Calu3 (cell line): ENCODE data around the gene RBPJ. TPM values are rescaled to one million over a fixed set of nuclear protein-coding genes. Genes with fewer than 3 reads are reported as not detected.

Source experiments
- BruUV-seq: library from RNA; stranded (reverse); fragments of 400-500 nt; replicated peaks from 2 replicates; lab custom pipeline; 2021; lab: Mats Ljungman, UMichigan
- CTCF ChIA-PET: fragments of 300-600 bp; sonication (Branson Sonifier 250); formaldehyde crosslinking; loops from one replicate; lab custom pipeline; 2022; ENCODE audit warnings: antibody characterized with exemption; lab: Charles Lee
- DNase-seq: peaks from one replicate; pipeline ENCODE4 v3.0.0; 2022
- H3K27ac Mint-ChIP-seq: one replicate; pipeline ENCODE4 v1.8.0; 2022; ENCODE audit warnings: mixed read lengths; ENCODE audit not compliant: unreplicated experiment
- H3K27me3 Mint-ChIP-seq: one replicate; pipeline ENCODE4 v1.8.0; 2022; ENCODE audit warnings: mixed read lengths; ENCODE audit not compliant: unreplicated experiment
- H3K36me3 Mint-ChIP-seq: one replicate; pipeline ENCODE4 v1.8.0; 2022; ENCODE audit warnings: mild to moderate bottlenecking, moderate library complexity, mixed read lengths; ENCODE audit not compliant: insufficient read depth, unreplicated experiment
- H3K4me1 Mint-ChIP-seq: one replicate; pipeline ENCODE4 v1.8.0; 2022; ENCODE audit warnings: mild to moderate bottlenecking, low read depth, mixed read lengths; ENCODE audit not compliant: unreplicated experiment
- H3K4me3 Mint-ChIP-seq: one replicate; pipeline ENCODE4 v1.8.0; 2022; ENCODE audit warnings: mild to moderate bottlenecking, low read depth, moderate library complexity, mixed read lengths; ENCODE audit not compliant: unreplicated experiment
- H3K9me3 Mint-ChIP-seq: one replicate; pipeline ENCODE4 v1.8.0; 2022; ENCODE audit warnings: low read depth, mixed read lengths; ENCODE audit not compliant: unreplicated experiment
- CTCF ChIP-seq: fragments of 200-600 bp; IDR thresholded peaks from one replicate; pipeline ENCODE4 v1.8.0; 2022; ENCODE audit warnings: antibody characterized with exemption; ENCODE audit not compliant: unreplicated experiment
- intact Hi-C: fragments of 100-400 bp; cut with micrococcal nuclease; formaldehyde crosslinking; loops from one replicate; pipeline ENCODE4 v1.10.0; 2022; ENCODE audit not compliant: unreplicated experiment
- total RNA-seq: library from RNA; stranded (reverse); gene quantifications from 2 replicates; pipeline ENCODE4 v1.2.3, GENCODE V29; 2022

Gene RBPJ
- total RNA-seq, 1 experiment from 2014 or later, result 56.3 TPM

- Mint-ChIP-seq H3K27ac (no peak overlapping the region), H3K4me1 (peaks cover 32% of the 10 kb centered on the region), H3K27me3 (no peaks in the 10 kb centered on the region), H3K9me3 (no peaks in the 10 kb centered on the region), H3K4me3 (no peak overlapping the region), H3K36me3 (no peaks in the 10 kb centered on the region)
- intact Hi-C loops, result loop anchor here (5.0 kb wide), 1 partner anchor 64 kb away; no protein-coding TSS in a partner anchor
- DNase-seq, result no peak
- CTCF ChIA-PET, result no interaction called here
- BruUV-seq, result no TSS peak
- TF ChIP-seq CTCF, result no peak
These were observed 22.2 kb downstream of the RBPJ start for GRCh38 chr4:26343038-26343398.

GRCh38 chr4:26344901-26345564, 24.2 kb downstream of the RBPJ start:
- BruUV-seq, result no TSS peak
- CTCF ChIA-PET, result no interaction called here
- DNase-seq, result no peak
- no peaks in the 10 kb centered on the region for H3K9me3 Mint-ChIP-seq
- TF ChIP-seq CTCF, result no peak
- no peaks in the 10 kb centered on the region for H3K27me3 Mint-ChIP-seq
- H3K36me3 Mint-ChIP-seq, result no peaks in the 10 kb centered on the region
- intact Hi-C loops, result loop anchor here (5.0 kb wide), 1 partner anchor 62 kb away; no protein-coding TSS in a partner anchor
- no peak overlapping the region for H3K27ac Mint-ChIP-seq
- H3K4me3 Mint-ChIP-seq, result no peak overlapping the region
- H3K4me1 Mint-ChIP-seq, result peaks cover 28% of the 10 kb centered on the region

GRCh38 chr4:26345565-26345938, 24.7 kb downstream of the RBPJ start:
- peaks cover 23% of the 10 kb centered on the region for H3K4me1 Mint-ChIP-seq
- intact Hi-C loops, result no loop called here
- H3K27me3 Mint-ChIP-seq, result no peaks in the 10 kb centered on the region
- no peak for DNase-seq
- CTCF ChIA-PET, result no interaction called here
- H3K36me3 Mint-ChIP-seq, result no peaks in the 10 kb centered on the region
- no TSS peak for BruUV-seq
- no peaks in the 10 kb centered on the region for H3K9me3 Mint-ChIP-seq
- H3K4me3 Mint-ChIP-seq, result no peak overlapping the region
- no peak for TF ChIP-seq CTCF
- no peak overlapping the region for H3K27ac Mint-ChIP-seq

- Mint-ChIP-seq H3K4me1 (peaks cover 16% of the 10 kb centered on the region), H3K27me3 (no peaks in the 10 kb centered on the region), H3K4me3 (no peak overlapping the region), H3K9me3 (no peaks in the 10 kb centered on the region), H3K36me3 (no peaks in the 10 kb centered on the region), H3K27ac (no peak overlapping the region)
- CTCF ChIA-PET, result no interaction called here
- no peak for TF ChIP-seq CTCF
- no TSS peak for BruUV-seq
- DNase-seq, result no peak
- intact Hi-C loops, result no loop called here
These were observed 25.4 kb downstream of the RBPJ start for GRCh38 chr4:26346203-26346620.
